Measurements from ENCODE around the gene PAPOLG. TPM values are rescaled to one million over a fixed set of nuclear protein-coding genes. Genes with fewer than 3 reads are reported as not detected.

The PAPOLG gene
- polyA plus RNA-seq, 3 donors: 4.7 to 8.9 (median 8.0) TPM

GRCh38 chr2:60804473-60804872 lies 48.4 kb downstream of the PAPOLG start:
- H3K36me3 Mint-ChIP-seq: peaks cover 23 to 33% of the 10 kb centered on the region in 2 donors
- no peak overlapping the region for H3K4me3 ChIP-seq (replicated peaks in 1 of 3; ENCODE audit: low read depth in 2 of 3, low read length in 3 of 3)
- peaks cover 0 to 6% (median 0%) of the 10 kb centered on the region in 7 donors for H3K9me3 Mint-ChIP-seq
- H3K27me3 Mint-ChIP-seq (ENCODE audit: low read depth in 3 of 3): peaks cover 0 to 1% (median 0%) of the 10 kb centered on the region in 3 donors
- DNase-seq: no peak
- no peaks in the 10 kb centered on the region for H3K27me3 ChIP-seq (ENCODE audit: control insufficient read depth in 2 of 2, insufficient read depth in 2 of 2, low read length in 2 of 2)
- peaks cover 10% of the 10 kb centered on the region for H3K4me1 Mint-ChIP-seq
- no peak overlapping the region for H2AFZ ChIP-seq (ENCODE audit: insufficient read depth, low read depth, low read length, poor library complexity, severe bottlenecking)
- no peaks in the 10 kb centered on the region for H4K20me1 ChIP-seq (ENCODE audit: insufficient read depth, low read length)
- H3K27ac Mint-ChIP-seq: no peak overlapping the region
- no peaks in the 10 kb centered on the region for H3K9me3 ChIP-seq (replicated peaks in 1 of 2; ENCODE audit: control insufficient read depth in 1 of 2, insufficient read depth in 1 of 2, low read length in 2 of 2)
- H3K4me3 Mint-ChIP-seq: no peak overlapping the region
- no peak overlapping the region for H3K4me2 ChIP-seq (replicated peaks; ENCODE audit: extremely low read depth, low read length, poor library complexity, severe bottlenecking)
- no peak overlapping the region for H3K27ac ChIP-seq (ENCODE audit: low read depth in 1 of 2, low read length in 2 of 2)
- no peak for TF ChIP-seq CTCF (IDR thresholded peaks at IDR 0.05)
- H3K79me2 ChIP-seq (ENCODE audit: insufficient read depth, low read length): no peaks in the 10 kb centered on the region
- no peak overlapping the region for H3K9ac ChIP-seq (ENCODE audit: insufficient read depth, low read length, poor library complexity, severe bottlenecking)
- peaks cover 10 to 12% of the 10 kb centered on the region in 2 donors for H3K4me1 ChIP-seq (ENCODE audit: control insufficient read depth in 1 of 2, insufficient read depth in 2 of 2, low read length in 2 of 2)
- peaks cover 17 to 45% of the 10 kb centered on the region in 2 donors for H3K36me3 ChIP-seq (replicated peaks in 1 of 2; ENCODE audit: control insufficient read depth in 1 of 2, insufficient read depth in 2 of 2, low read length in 2 of 2)
- 98% methylated on average over 18 of the region's 18 CpGs for WGBS (ENCODE audit: insufficient coverage)
- intact Hi-C loops (cut with micrococcal nuclease): no loop called here

- no peaks in the 10 kb centered on the region for H4K20me1 ChIP-seq (ENCODE audit: insufficient read depth, low read length)
- no peak for TF ChIP-seq CTCF (IDR thresholded peaks at IDR 0.05)
- Mint-ChIP-seq H3K4me1 (peaks cover 14% of the 10 kb centered on the region), H3K36me3 (peaks cover 13 to 19% of the 10 kb centered on the region in 2 donors), H3K27ac (peak overlapping the region in 3 of 7 donors; percentile 23 to 69 (median 57)), H3K27me3 (ENCODE audit: low read depth in 3 of 3) (peaks cover 0 to 1% (median 0%) of the 10 kb centered on the region in 3 donors), H3K4me3 (no peak overlapping the region), H3K9me3 (peaks cover 0 to 6% (median 0%) of the 10 kb centered on the region in 7 donors)
- no peak for DNase-seq
- H3K4me2 ChIP-seq (replicated peaks; ENCODE audit: extremely low read depth, low read length, poor library complexity, severe bottlenecking): no peak overlapping the region
- H2AFZ ChIP-seq (ENCODE audit: insufficient read depth, low read depth, low read length, poor library complexity, severe bottlenecking): peak overlapping the region; percentile 19
- H3K79me2 ChIP-seq (ENCODE audit: insufficient read depth, low read length): no peaks in the 10 kb centered on the region
- H3K9me3 ChIP-seq (replicated peaks in 1 of 2; ENCODE audit: control insufficient read depth in 1 of 2, insufficient read depth in 1 of 2, low read length in 2 of 2): no peaks in the 10 kb centered on the region
- H3K4me1 ChIP-seq (ENCODE audit: control insufficient read depth in 1 of 2, insufficient read depth in 2 of 2, low read length in 2 of 2): peaks cover 10 to 12% of the 10 kb centered on the region in 2 donors
- intact Hi-C loops (cut with micrococcal nuclease): no loop called here
- H3K4me3 ChIP-seq (replicated peaks in 1 of 3; ENCODE audit: low read depth in 2 of 3, low read length in 3 of 3): no peak overlapping the region
- H3K36me3 ChIP-seq (replicated peaks in 1 of 2; ENCODE audit: control insufficient read depth in 1 of 2, insufficient read depth in 2 of 2, low read length in 2 of 2): peaks cover 16 to 25% of the 10 kb centered on the region in 2 donors
- H3K27ac ChIP-seq (ENCODE audit: low read depth in 1 of 2, low read length in 2 of 2): peak overlapping the region in 1 of 2 donors; percentile 34
- no CpG with 5 or more reads among the region's 7 CpGs for WGBS (ENCODE audit: insufficient coverage)
- H3K9ac ChIP-seq (ENCODE audit: insufficient read depth, low read length, poor library complexity, severe bottlenecking): no peak overlapping the region
- H3K27me3 ChIP-seq (ENCODE audit: control insufficient read depth in 2 of 2, insufficient read depth in 2 of 2, low read length in 2 of 2): no peaks in the 10 kb centered on the region
Observed at GRCh38 chr2:60806595-60806987, 50.5 kb downstream of the PAPOLG start.

All from CD14-positive monocyte (primary cell).